H1 (cell line): Measurements from ENCODE around the gene MYMX. TPM values are rescaled to one million over a fixed set of nuclear protein-coding genes. Genes with fewer than 3 reads are reported as not detected.

Experiments used
- CHD7 ChIP-seq: fragments of 300-600 bp; sonication (generic); IDR thresholded peaks from 2 replicates; pipeline ENCODE4 v1.7.1; 2012; ENCODE audit warnings: low read length, moderate library complexity, mild to moderate bottlenecking, inconsistent platforms; ENCODE audit not compliant: insufficient replicate concordance
- polyA plus RNA-seq, 7 experiments: library from polyadenylated mRNA; depleted of rRNA in 3 of 7; stranded (reverse) in 5 of 7; unstranded in 2 of 7; fragments of >200 nt in 5 of 7; fragments of 200-250 nt in 2 of 7; gene quantifications; 1 replicate in 5 of 7; 2 replicates in 1 of 7; 4 replicates in 1 of 7; pipeline versions ENCODE4 v1.2.1 to v1.2.3, GENCODE V29; 2011 to 2013; ENCODE audit warnings: missing spikeins in 2 of 7, mixed read lengths in 2 of 7
- total RNA-seq: library from RNA; stranded (reverse); fragmentation: NEBNext Ultra II Directional; extraction: Animal tissue kit (Norgen Biotek cat#: 25700); gene quantifications from 2 replicates; pipeline ENCODE4 v1.2.1, GENCODE V29; 2021

Gene MYMX
- total and polyA plus RNA-seq, 2 of the 8 experiments (the other 6 are each of a cell fraction or from before 2014, with no cell fraction given) = 4.7 to 6.9 TPM

GRCh38 chr6:44243345-44243744 is 26.6 kb downstream of the MYMX start (continued):
- no peak for TF ChIP-seq CHD7
